GM12865 (cell line): ENCODE data around the gene ARHGAP6.

Experiments
- DNase-seq: peaks from one replicate; pipeline ENCODE4 v3.0.0; 2010; ENCODE audit warnings: low read depth
- H3K4me3 ChIP-seq: 2 replicates; pipeline ENCODE4 v1.5.1; 2011; ENCODE audit warnings: mild to moderate bottlenecking, low read depth, low read length, control low read depth
- TF ChIP-seq, protein P1 (sequence below): IDR thresholded peaks from 2 replicates; pipeline ENCODE4 v1.5.1; 2011; ENCODE audit warnings: low read length, control low read depth, low read depth, inconsistent platforms; ENCODE audit not compliant: insufficient read depth; ENCODE audit errors: missing control alignments

The ARHGAP6 gene

DNA sequence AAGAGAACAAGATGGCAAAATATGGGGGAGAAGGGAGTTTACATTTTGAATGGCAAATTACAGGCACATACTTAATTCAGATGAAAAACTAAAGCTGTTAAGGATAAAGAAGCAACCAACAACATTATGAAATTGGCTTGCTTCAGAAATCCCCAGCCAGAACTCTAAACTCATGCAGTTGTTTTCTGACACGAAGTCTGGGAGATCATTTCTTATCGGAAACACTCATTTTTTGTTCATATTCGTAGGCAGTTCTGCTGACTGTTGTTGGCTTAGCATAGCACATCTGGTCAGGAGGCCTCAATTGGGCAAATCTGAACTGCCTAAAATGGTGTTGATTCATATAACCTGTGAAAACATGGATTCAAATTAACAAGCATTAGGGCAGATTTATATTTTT is 33.0 kb upstream of the ARHGAP6 start:
- DNase-seq, result no peak

DNA sequence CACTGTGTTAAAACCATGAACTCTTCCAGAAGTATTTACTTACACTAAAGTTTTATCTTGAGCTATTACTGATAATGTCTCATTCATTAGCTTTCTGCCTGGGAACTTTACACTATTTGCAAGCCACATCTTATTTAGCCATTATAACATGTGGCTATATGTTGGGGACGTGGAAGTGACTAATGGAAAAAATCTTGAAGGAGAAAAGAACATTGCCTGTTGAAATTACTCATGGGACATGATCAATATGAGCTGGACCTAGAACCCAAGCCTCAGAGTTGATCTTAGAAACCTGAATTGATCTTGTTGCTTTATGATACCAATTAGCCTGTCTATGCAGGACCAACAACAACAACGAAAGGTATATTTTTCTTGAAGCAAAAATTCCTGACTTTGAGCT is 22.5 kb upstream of the ARHGAP6 start:
- H3K4me3 ChIP-seq, result no peak overlapping the region
- TF ChIP-seq, protein P1, sequence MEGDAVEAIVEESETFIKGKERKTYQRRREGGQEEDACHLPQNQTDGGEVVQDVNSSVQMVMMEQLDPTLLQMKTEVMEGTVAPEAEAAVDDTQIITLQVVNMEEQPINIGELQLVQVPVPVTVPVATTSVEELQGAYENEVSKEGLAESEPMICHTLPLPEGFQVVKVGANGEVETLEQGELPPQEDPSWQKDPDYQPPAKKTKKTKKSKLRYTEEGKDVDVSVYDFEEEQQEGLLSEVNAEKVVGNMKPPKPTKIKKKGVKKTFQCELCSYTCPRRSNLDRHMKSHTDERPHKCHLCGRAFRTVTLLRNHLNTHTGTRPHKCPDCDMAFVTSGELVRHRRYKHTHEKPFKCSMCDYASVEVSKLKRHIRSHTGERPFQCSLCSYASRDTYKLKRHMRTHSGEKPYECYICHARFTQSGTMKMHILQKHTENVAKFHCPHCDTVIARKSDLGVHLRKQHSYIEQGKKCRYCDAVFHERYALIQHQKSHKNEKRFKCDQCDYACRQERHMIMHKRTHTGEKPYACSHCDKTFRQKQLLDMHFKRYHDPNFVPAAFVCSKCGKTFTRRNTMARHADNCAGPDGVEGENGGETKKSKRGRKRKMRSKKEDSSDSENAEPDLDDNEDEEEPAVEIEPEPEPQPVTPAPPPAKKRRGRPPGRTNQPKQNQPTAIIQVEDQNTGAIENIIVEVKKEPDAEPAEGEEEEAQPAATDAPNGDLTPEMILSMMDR, result no peak
- no peak for DNase-seq

More for the DNA sequence above, 33.0 kb upstream of the ARHGAP6 start:
- H3K4me3 ChIP-seq, result no peak overlapping the region
- TF ChIP-seq, protein P1, result no peak

DNA sequence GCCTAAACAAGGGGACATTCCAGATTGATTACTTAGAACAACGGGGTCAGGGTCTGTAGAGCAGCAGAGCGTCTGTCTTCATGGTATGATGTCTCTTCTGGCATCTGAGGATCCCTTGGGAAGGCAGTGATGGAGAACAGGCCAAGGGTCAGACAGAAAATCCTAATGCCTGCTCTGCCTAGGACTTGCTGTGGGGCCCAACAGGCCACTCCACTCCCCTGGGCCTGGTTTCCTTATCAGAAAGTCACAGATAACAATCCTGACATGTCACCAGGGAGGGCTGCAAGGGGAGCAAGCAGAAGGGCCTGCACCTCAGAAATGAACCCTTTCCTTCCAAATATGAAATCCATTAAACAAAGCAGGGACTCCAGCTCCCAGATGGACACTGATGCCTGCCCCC is 21.4 kb upstream of the ARHGAP6 start:
- no peak overlapping the region for H3K4me3 ChIP-seq
- no peak for DNase-seq
- TF ChIP-seq, protein P1, result no peak

DNA sequence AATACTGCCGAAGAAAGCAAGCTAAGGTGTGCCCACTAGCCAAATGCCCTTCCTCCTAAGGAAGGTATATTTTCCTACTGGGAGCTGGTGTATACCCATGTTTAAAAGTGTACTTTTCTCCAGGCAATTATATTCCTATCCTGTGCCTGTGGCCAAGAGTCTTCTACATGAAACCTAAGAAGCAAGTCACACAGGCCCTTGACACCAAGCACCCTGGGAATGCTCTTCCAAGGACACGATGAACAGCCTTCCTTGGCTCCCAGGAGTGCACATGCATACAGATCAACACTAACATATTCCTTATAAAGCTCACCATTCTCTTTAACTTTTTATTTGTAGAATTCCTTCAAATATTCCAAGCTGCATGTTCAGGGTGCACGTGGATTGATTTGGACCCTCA is 17.3 kb upstream of the ARHGAP6 start:
- TF ChIP-seq, protein P1, result no peak

DNA sequence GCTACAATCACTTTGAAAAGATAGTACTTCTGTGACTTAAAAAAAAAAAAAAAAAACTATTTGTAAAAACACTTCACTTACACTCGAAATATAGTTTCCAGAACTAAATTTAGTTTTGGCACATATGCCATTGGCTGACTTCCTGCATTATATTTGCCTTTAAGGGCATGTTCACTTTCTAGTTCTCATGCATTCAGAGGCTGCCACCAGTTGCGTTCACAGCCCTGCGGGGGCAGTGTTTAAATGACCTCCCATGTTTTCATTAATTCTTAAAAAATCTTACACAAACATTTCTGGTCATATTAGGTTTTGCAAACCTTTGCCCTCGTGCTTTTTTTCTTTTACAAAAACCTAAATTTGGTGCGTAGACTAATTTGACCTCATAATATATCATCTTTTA is 12.4 kb upstream of the ARHGAP6 start:
- DNase-seq, result peak; percentile 42
- TF ChIP-seq, protein P1, result peak; percentile 18
- H3K4me3 ChIP-seq, result no peak overlapping the region

More for the DNA sequence above, 17.3 kb upstream of the ARHGAP6 start:
- DNase-seq, result no peak
- H3K4me3 ChIP-seq, result no peak overlapping the region

DNA sequence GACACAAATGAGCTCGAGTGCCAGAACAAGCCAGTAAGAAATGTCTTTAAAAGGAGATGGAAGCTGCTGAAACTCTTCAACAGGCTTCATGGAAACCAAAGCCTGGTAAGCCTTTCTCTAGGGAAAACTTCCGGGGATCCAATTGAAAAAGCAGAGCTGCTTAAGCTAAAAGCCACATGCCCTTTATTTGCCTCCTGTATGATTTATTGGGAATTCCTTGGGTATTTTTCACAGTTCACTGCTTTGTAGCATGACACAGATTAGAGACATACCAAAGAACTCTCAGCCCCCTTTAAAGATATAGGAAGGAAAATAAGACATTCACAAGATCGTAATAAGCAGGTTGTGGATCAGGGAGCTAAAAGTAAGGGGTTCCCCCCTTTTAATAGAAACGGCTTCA is 6.5 kb upstream of the ARHGAP6 start:
- TF ChIP-seq, protein P1, result no peak
- no peak for DNase-seq
- no peak overlapping the region for H3K4me3 ChIP-seq

DNA sequence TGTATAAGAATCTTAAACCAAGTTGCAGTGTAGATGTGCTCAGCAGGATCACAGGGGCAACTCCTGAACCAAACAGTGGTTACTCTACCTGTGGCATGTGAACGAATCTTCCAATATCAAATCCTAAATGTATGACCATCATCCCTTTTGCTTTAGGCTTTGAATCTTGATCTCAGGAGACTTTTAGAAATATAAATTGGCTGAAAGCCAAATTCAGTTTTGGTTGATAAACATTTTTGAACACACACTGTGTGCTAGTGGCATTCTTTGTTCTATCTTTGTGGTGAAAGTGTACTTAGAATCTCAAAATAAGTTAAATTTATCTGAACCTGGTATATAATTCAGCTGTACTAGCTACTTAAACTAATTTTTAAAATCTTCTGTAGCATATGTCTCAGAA is 4.6 kb upstream of the ARHGAP6 start:
- TF ChIP-seq, protein P1, result no peak
- no peak for DNase-seq

More for the DNA sequence above, 4.6 kb upstream of the ARHGAP6 start:
- H3K4me3 ChIP-seq, result no peak overlapping the region
